ENCODE results near the gene MAP2K5.

The MAP2K5 gene

DNA sequence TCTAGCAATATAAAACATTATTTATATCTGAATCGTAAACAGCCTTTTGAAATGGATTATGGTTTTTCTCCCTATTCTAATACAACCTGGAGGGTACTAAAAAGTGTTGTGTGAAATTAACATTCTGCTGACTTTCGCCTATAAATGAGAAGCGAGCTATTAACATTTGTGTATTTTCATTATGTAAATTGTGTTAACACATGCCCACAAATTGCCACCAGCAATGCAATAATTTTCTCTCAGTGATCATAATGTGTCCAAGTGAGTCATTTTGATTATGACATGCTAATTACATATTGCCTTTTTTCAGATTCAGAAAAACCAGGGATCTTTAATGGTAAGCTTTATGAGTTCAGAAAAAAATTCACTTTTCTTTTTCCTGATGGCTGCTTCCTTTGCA is 205.4 kb downstream of the MAP2K5 start:
- Histone ChIP-seq H3K79me2 (ENCODE audit: low read length) (no peaks in the 10 kb centered on the region), H3K4me2 (ENCODE audit: low read length) (no peak overlapping the region), H3K27me3 (ENCODE audit: low read depth, low read length) (no peaks in the 10 kb centered on the region)

DNA sequence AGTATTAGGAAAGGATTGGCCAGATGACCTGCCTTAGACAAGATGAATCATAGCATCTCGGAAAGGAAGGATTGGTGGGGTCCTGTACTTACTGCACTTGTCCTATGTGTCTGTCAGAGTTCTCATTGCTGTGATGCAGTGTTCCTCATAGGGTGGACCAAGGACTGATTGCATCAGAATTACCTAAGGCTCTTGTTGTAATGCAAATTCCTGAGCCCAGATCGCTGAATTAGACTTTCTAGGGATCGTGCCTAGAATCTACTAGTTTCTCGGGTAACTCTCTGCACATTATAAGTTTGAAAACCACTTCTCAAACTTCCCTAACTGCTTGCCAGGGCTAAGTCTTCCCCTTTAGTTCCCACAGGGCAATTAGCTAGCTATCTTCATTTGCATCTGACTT is 207.9 kb downstream of the MAP2K5 start:
- Histone ChIP-seq H3K27ac (ENCODE audit: low read length) (no peak overlapping the region), H3K4me2 (ENCODE audit: low read length) (no peak overlapping the region), H3K79me2 (ENCODE audit: low read length) (no peaks in the 10 kb centered on the region), H3K36me3 (replicated peaks; ENCODE audit: low read depth, low read length) (no peaks in the 10 kb centered on the region), H3K4me3 (ENCODE audit: low read length) (no peak overlapping the region), H3K27me3 (ENCODE audit: low read depth, low read length) (no peaks in the 10 kb centered on the region), H3K9me3 (ENCODE audit: insufficient read depth, low read length) (no peaks in the 10 kb centered on the region), H4K20me1 (ENCODE audit: insufficient read depth, low read length) (no peaks in the 10 kb centered on the region), H2AFZ (ENCODE audit: low read depth, low read length) (no peak overlapping the region), H3K4me1 (ENCODE audit: low read length) (peaks cover 7% of the 10 kb centered on the region), H3K9ac (ENCODE audit: low read length) (no peak overlapping the region)
- TF ChIP-seq, protein P1, sequence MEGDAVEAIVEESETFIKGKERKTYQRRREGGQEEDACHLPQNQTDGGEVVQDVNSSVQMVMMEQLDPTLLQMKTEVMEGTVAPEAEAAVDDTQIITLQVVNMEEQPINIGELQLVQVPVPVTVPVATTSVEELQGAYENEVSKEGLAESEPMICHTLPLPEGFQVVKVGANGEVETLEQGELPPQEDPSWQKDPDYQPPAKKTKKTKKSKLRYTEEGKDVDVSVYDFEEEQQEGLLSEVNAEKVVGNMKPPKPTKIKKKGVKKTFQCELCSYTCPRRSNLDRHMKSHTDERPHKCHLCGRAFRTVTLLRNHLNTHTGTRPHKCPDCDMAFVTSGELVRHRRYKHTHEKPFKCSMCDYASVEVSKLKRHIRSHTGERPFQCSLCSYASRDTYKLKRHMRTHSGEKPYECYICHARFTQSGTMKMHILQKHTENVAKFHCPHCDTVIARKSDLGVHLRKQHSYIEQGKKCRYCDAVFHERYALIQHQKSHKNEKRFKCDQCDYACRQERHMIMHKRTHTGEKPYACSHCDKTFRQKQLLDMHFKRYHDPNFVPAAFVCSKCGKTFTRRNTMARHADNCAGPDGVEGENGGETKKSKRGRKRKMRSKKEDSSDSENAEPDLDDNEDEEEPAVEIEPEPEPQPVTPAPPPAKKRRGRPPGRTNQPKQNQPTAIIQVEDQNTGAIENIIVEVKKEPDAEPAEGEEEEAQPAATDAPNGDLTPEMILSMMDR (IDR thresholded peaks at IDR 0.05; ENCODE audit: low read depth, low read length), result no peak
- no peak for TF ChIP-seq EZH2phosphoT487 (IDR thresholded peaks at IDR 0.05; ENCODE audit: low read depth)

More for the DNA sequence above, 205.4 kb downstream of the MAP2K5 start:
- Histone ChIP-seq H4K20me1 (ENCODE audit: insufficient read depth, low read length) (no peaks in the 10 kb centered on the region), H3K4me3 (ENCODE audit: low read length) (no peak overlapping the region), H3K4me1 (ENCODE audit: low read length) (peaks cover 14% of the 10 kb centered on the region), H3K36me3 (replicated peaks; ENCODE audit: low read depth, low read length) (no peaks in the 10 kb centered on the region), H3K9me3 (ENCODE audit: insufficient read depth, low read length) (no peaks in the 10 kb centered on the region), H3K9ac (ENCODE audit: low read length) (no peak overlapping the region), H2AFZ (ENCODE audit: low read depth, low read length) (no peak overlapping the region), H3K27ac (ENCODE audit: low read length) (no peak overlapping the region)
- TF ChIP-seq, protein P1 (IDR thresholded peaks at IDR 0.05; ENCODE audit: low read depth, low read length), result no peak
- no peak for TF ChIP-seq EZH2phosphoT487 (IDR thresholded peaks at IDR 0.05; ENCODE audit: low read depth)

DNA sequence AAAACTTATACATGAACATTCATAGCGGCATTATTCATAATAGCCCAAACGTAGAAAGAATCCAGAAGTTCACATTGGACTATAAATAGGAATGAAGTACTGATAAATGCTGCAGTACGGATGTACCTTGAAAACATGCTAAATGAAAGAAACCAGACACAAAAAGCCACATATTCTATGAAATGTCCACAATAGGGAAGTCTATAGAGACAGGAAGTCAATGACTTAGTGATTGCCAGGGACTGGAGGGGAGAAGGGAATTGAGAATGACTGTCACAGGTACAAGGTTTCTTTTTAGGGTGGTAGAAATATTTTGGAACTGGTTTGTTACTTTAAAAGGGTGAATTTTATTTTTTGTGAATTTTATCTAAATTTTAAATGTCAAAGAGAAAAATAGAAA is 211.4 kb downstream of the MAP2K5 start:
- H4K20me1 ChIP-seq (ENCODE audit: insufficient read depth, low read length), result no peaks in the 10 kb centered on the region
- no peak overlapping the region for H3K4me2 ChIP-seq (ENCODE audit: low read length)
- H3K4me1 ChIP-seq (ENCODE audit: low read length), result no peaks in the 10 kb centered on the region
- no peaks in the 10 kb centered on the region for H3K9me3 ChIP-seq (ENCODE audit: insufficient read depth, low read length)
- H3K27me3 ChIP-seq (ENCODE audit: low read depth, low read length), result no peaks in the 10 kb centered on the region
- no peak overlapping the region for H2AFZ ChIP-seq (ENCODE audit: low read depth, low read length)
- no peak for TF ChIP-seq EZH2phosphoT487 (IDR thresholded peaks at IDR 0.05; ENCODE audit: low read depth)
- TF ChIP-seq, protein P1 (IDR thresholded peaks at IDR 0.05; ENCODE audit: low read depth, low read length), result no peak
- no peaks in the 10 kb centered on the region for H3K79me2 ChIP-seq (ENCODE audit: low read length)
- H3K4me3 ChIP-seq (ENCODE audit: low read length), result no peak overlapping the region
- no peak overlapping the region for H3K9ac ChIP-seq (ENCODE audit: low read length)
- H3K36me3 ChIP-seq (replicated peaks; ENCODE audit: low read depth, low read length), result no peaks in the 10 kb centered on the region
- no peak overlapping the region for H3K27ac ChIP-seq (ENCODE audit: low read length)

DNA sequence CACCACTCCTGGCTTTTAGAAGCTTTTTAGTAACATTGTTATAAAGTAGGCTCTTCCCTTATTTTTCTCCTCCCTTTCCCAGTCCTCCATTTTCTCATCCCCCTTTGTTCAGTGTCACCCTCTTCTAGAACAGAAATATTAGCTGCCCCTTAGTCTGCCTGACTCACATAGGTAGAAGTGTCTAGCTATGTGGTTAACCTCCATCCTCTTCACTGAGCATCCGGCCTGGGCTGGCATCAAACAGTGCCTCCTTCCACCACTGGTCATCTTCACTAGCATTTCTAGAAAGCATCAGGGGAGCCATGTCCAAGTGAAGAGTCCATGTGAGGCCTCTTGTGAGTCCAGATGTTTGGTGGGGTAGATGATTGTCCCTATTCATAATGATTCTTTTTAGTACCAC is 212.8 kb downstream of the MAP2K5 start:
- no peak for TF ChIP-seq EZH2phosphoT487 (IDR thresholded peaks at IDR 0.05; ENCODE audit: low read depth)
- TF ChIP-seq, protein P1 (IDR thresholded peaks at IDR 0.05; ENCODE audit: low read depth, low read length), result no peak
- Histone ChIP-seq H3K79me2 (ENCODE audit: low read length) (no peaks in the 10 kb centered on the region), H4K20me1 (ENCODE audit: insufficient read depth, low read length) (no peaks in the 10 kb centered on the region), H3K27me3 (ENCODE audit: low read depth, low read length) (no peaks in the 10 kb centered on the region), H3K4me3 (ENCODE audit: low read length) (no peak overlapping the region), H3K27ac (ENCODE audit: low read length) (no peak overlapping the region), H3K9ac (ENCODE audit: low read length) (no peak overlapping the region), H2AFZ (ENCODE audit: low read depth, low read length) (no peak overlapping the region), H3K4me2 (ENCODE audit: low read length) (no peak overlapping the region), H3K36me3 (replicated peaks; ENCODE audit: low read depth, low read length) (no peaks in the 10 kb centered on the region), H3K4me1 (ENCODE audit: low read length) (no peaks in the 10 kb centered on the region), H3K9me3 (ENCODE audit: insufficient read depth, low read length) (no peaks in the 10 kb centered on the region)

All from OCI-LY3 (cell line).